B cell (primary cell): ENCODE measurements around the gene RGS3. TPM values are rescaled to one million over a fixed set of nuclear protein-coding genes. Genes with fewer than 3 reads are reported as not detected.

ENCODE experiments used
- ATAC-seq: fragments of 200-7000 bp; cut with Tn5 transposase; one replicate; pipeline ENCODE4 v1.10.0; 2021; ENCODE audit warnings: low read depth, mild to moderate bottlenecking, moderate number of reproducible peaks, moderate library complexity
- CTCF ChIA-PET: fragments of 350-600 bp; sonication (Branson Sonifier 250); formaldehyde crosslinking; loops from one replicate; lab custom pipeline; 2021; ENCODE audit warnings: antibody characterized with exemption, inconsistent platforms; lab: Charles Lee
- POLR2A ChIA-PET: fragments of 350-600 bp; sonication (Branson Sonifier 250); formaldehyde crosslinking; loops from one replicate; lab custom pipeline; 2021; ENCODE audit warnings: antibody characterized with exemption; lab: Charles Lee
- DNase-seq: peaks from one replicate; pipeline ENCODE4 v3.0.0; 2013
- H2AFZ ChIP-seq: 2 replicates; pipeline ENCODE4 v1.6.1; 2012; ENCODE audit warnings: mild to moderate bottlenecking, low read depth, low read length; ENCODE audit not compliant: insufficient read depth, poor library complexity, severe bottlenecking
- H3K27ac ChIP-seq, 2 donors: 1 replicate in 1 of 2; 2 replicates in 1 of 2; pipeline ENCODE4 v1.5.1; 2012 to 2013; ENCODE audit warnings: low read length in 2 of 2, mild to moderate bottlenecking in 2 of 2, moderate library complexity in 1 of 2
- H3K27me3 ChIP-seq, 4 experiments: fragments of 200-600 bp in 1 of 4; sonication (generic) in 1 of 4; replicated peaks in 1 of 4; 1 replicate in 2 of 4; 2 replicates in 2 of 4; pipeline versions ENCODE4 v1.6.1 to v1.7.0; 2013 to 2016; ENCODE audit warnings: low read length in 3 of 4, mild to moderate bottlenecking in 2 of 4, mixed read lengths in 1 of 4, moderate library complexity in 1 of 4; ENCODE audit not compliant: insufficient read depth in 4 of 4, control insufficient read depth in 3 of 4; ENCODE audit errors: control extremely low read depth in 1 of 4
- H3K36me3 ChIP-seq, 2 experiments: replicated peaks in 1 of 2; 1 replicate in 1 of 2; 2 replicates in 1 of 2; pipeline versions ENCODE4 v1.6.1 to v1.7.1; 2013; ENCODE audit warnings: low read length in 1 of 2; ENCODE audit not compliant: insufficient read depth in 2 of 2, control insufficient read depth in 1 of 2; ENCODE audit errors: control extremely low read depth in 1 of 2, extremely low read depth in 1 of 2
- H3K4me1 ChIP-seq, 2 donors: fragments of 200-600 bp in 1 of 2; sonication (generic) in 1 of 2; 1 replicate in 1 of 2; 2 replicates in 1 of 2; pipeline versions ENCODE4 v1.5.1 to v1.6.1; 2013 to 2017; ENCODE audit warnings: low read length in 2 of 2; ENCODE audit not compliant: control insufficient read depth in 2 of 2, insufficient read depth in 2 of 2
- H3K4me2 ChIP-seq: replicated peaks from 2 replicates; pipeline ENCODE3; 2012; ENCODE audit warnings: mild to moderate bottlenecking, low read depth, low read length; ENCODE audit not compliant: poor library complexity, severe bottlenecking
- H3K4me3 ChIP-seq, 5 experiments: fragments of 200-600 bp in 1 of 5; sonication (generic) in 1 of 5; 1 replicate in 3 of 5; 2 replicates in 2 of 5; pipeline versions ENCODE4 v1.5.1 to v1.7.0; 2011 to 2016; ENCODE audit warnings: low read length in 4 of 5, mild to moderate bottlenecking in 4 of 5, low read depth in 2 of 5, control low read depth in 1 of 5, moderate library complexity in 1 of 5; ENCODE audit not compliant: insufficient read depth in 1 of 5; ENCODE audit errors: control extremely low read depth in 1 of 5, extremely low read depth in 1 of 5
- H3K79me2 ChIP-seq: fragments of 200-600 bp; sonication (generic); one replicate; pipeline ENCODE4 v1.6.0; 2016; ENCODE audit warnings: low read length; ENCODE audit not compliant: control insufficient read depth, insufficient read depth
- H3K9ac ChIP-seq: fragments of 200-600 bp; sonication (generic); 2 replicates; pipeline ENCODE4 v1.6.1; 2017; ENCODE audit warnings: mild to moderate bottlenecking, low read length, moderate library complexity
- H3K9me3 ChIP-seq, 3 donors: one replicate each; pipeline versions ENCODE4 v1.6.1 to v1.7.1; 2013; ENCODE audit warnings: low read length in 2 of 3; ENCODE audit not compliant: control insufficient read depth in 2 of 3, insufficient read depth in 1 of 3; ENCODE audit errors: control extremely low read depth in 1 of 3
- H4K20me1 ChIP-seq: 2 replicates; pipeline ENCODE4 v1.6.0; 2012; ENCODE audit warnings: mild to moderate bottlenecking, low read length; ENCODE audit not compliant: insufficient read depth, control insufficient read depth, poor library complexity, severe bottlenecking
- H3K27ac Mint-ChIP-seq: one replicate; pipeline ENCODE4 v1.8.0; 2021; ENCODE audit warnings: mixed read lengths
- H3K27me3 Mint-ChIP-seq: one replicate; pipeline ENCODE4 v1.8.0; 2021; ENCODE audit warnings: mixed read lengths
- H3K4me1 Mint-ChIP-seq: one replicate; pipeline ENCODE4 v1.8.0; 2021; ENCODE audit warnings: mixed read lengths
- H3K4me3 Mint-ChIP-seq: one replicate; pipeline ENCODE4 v1.8.0; 2021; ENCODE audit warnings: mixed read lengths
- H3K9me3 Mint-ChIP-seq: one replicate; pipeline ENCODE4 v1.8.0; 2022; ENCODE audit warnings: mixed read lengths; ENCODE audit not compliant: insufficient read depth
- EZH2 ChIP-seq: IDR thresholded peaks from 2 replicates; pipeline ENCODE4 v1.6.1; 2012; ENCODE audit warnings: borderline replicate concordance, low read depth, mild to moderate bottlenecking, moderate library complexity, low read length; ENCODE audit not compliant: insufficient read depth, poor library complexity, severe bottlenecking
- WGBS: methylation state at CpG from one replicate; pipeline ENCODE4 v1.1.5; 2013; ENCODE audit warnings: missing lambda C conversion rate; ENCODE audit not compliant: insufficient coverage; 5-methylcytosine and 5-hydroxymethylcytosine counted together
- intact Hi-C: fragments of 100-400 bp; cut with micrococcal nuclease; formaldehyde crosslinking; loops from one replicate; pipeline ENCODE4 v1.10.0; 2022
- polyA plus RNA-seq: library from polyadenylated mRNA; depleted of rRNA; stranded (reverse); fragments of >200 nt; gene quantifications from 2 replicates; pipeline ENCODE4 v1.2.3, GENCODE V29; 2012
- total RNA-seq, 2 donors: library from RNA; stranded (reverse); fragments of 120-200 nt in 1 of 2; gene quantifications; 1 replicate in 1 of 2; 2 replicates in 1 of 2; pipeline versions ENCODE4 v1.2.3 to v1.2.4, GENCODE V29; 2013 to 2022
- TF ChIP-seq, protein P1 (sequence below): fragments of 200-600 bp; IDR thresholded peaks from one replicate; pipeline ENCODE4 v1.8.0; 2022; ENCODE audit warnings: antibody characterized with exemption, mild to moderate bottlenecking

RGS3 gene
- total and polyA plus RNA-seq, 2 donors (not counting 1 experiment from before 2014, with no cell fraction given) = 12.0 to 15.6 TPM

GRCh38 chr9:113645978-113646253, 182.4 kb downstream of the RGS3 start:
- no peak for DNase-seq
- Histone ChIP-seq H3K36me3 (no peaks in the 10 kb centered on the region), H3K79me2 (no peaks in the 10 kb centered on the region), H3K27me3 (peaks cover 0 to 6% (median 2%) of the 10 kb centered on the region in 4 experiments), H3K9ac (no peak overlapping the region), H2AFZ (no peak overlapping the region), H3K4me1 (no peaks in the 10 kb centered on the region), H3K4me3 (no peak overlapping the region), H4K20me1 (no peaks in the 10 kb centered on the region), H3K9me3 (no peaks in the 10 kb centered on the region), H3K4me2 (no peak overlapping the region), H3K27ac (no peak overlapping the region)
- TF ChIP-seq EZH2 = no peak
- ChIA-PET POLR2A (no interaction called here), CTCF (no interaction called here)
- ATAC-seq = no peak
- intact Hi-C loops = no loop called here
- H3K9me3 Mint-ChIP-seq = no peaks in the 10 kb centered on the region
- 95% methylated on average over 3 of the region's 3 CpGs for WGBS
- H3K4me3 Mint-ChIP-seq = no peak overlapping the region
- H3K27me3 Mint-ChIP-seq = peaks cover 21% of the 10 kb centered on the region
- no peaks in the 10 kb centered on the region for H3K4me1 Mint-ChIP-seq
- H3K27ac Mint-ChIP-seq = no peak overlapping the region

DNA sequence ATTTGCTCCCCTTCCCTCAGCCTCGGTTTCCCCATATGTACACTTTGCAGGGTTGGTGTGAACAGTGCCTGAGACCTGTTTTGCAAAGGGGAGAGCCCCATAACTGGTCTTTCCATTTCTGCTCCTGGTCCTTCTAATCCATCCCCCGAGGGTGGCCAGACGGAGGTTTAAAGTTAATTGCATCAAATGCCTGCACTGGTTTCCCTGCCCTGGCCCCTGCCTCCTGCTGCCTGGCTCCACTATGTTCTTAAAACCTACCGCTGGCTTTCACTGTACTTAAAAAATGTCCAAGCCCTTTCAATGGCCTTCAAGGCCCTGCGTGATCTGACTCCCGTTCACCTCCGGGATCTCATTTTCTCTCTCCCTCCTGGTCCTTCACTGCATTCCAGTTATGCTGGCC, 183.0 kb downstream of the RGS3 start:
- 87% methylated on average over 7 of the region's 7 CpGs for WGBS
- peaks cover 21% of the 10 kb centered on the region for H3K27me3 Mint-ChIP-seq
- Histone ChIP-seq H3K27ac (no peak overlapping the region), H3K4me1 (no peaks in the 10 kb centered on the region), H3K9ac (no peak overlapping the region), H3K79me2 (no peaks in the 10 kb centered on the region), H4K20me1 (no peaks in the 10 kb centered on the region), H3K4me2 (no peak overlapping the region), H2AFZ (no peak overlapping the region), H3K9me3 (no peaks in the 10 kb centered on the region), H3K27me3 (peaks cover 0 to 6% (median 2%) of the 10 kb centered on the region in 4 experiments), H3K36me3 (no peaks in the 10 kb centered on the region), H3K4me3 (no peak overlapping the region)
- intact Hi-C loops = no loop called here
- TF ChIP-seq, protein P1, sequence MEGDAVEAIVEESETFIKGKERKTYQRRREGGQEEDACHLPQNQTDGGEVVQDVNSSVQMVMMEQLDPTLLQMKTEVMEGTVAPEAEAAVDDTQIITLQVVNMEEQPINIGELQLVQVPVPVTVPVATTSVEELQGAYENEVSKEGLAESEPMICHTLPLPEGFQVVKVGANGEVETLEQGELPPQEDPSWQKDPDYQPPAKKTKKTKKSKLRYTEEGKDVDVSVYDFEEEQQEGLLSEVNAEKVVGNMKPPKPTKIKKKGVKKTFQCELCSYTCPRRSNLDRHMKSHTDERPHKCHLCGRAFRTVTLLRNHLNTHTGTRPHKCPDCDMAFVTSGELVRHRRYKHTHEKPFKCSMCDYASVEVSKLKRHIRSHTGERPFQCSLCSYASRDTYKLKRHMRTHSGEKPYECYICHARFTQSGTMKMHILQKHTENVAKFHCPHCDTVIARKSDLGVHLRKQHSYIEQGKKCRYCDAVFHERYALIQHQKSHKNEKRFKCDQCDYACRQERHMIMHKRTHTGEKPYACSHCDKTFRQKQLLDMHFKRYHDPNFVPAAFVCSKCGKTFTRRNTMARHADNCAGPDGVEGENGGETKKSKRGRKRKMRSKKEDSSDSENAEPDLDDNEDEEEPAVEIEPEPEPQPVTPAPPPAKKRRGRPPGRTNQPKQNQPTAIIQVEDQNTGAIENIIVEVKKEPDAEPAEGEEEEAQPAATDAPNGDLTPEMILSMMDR = no peak
- no peak for TF ChIP-seq EZH2
- DNase-seq (no peak), ATAC-seq (no peak)
- H3K9me3 Mint-ChIP-seq = no peaks in the 10 kb centered on the region
- ChIA-PET CTCF (interaction anchor here (0.7 kb wide), 1 partner anchor 15 kb away, joined by 9 read pairs; no protein-coding TSS in a partner anchor), POLR2A (no interaction called here)
- H3K4me1 Mint-ChIP-seq = no peaks in the 10 kb centered on the region
- H3K27ac Mint-ChIP-seq = no peak overlapping the region
- no peak overlapping the region for H3K4me3 Mint-ChIP-seq

Other genes starting within 250 kb of the RGS3 start
- 40.6 and 41.2 TPM in 2 replicates for gene FKBP15, start 242.4 kb upstream of the RGS3 start, total RNA-seq
- gene FKBP15, start 242.4 kb upstream of the RGS3 start, polyA plus RNA-seq = 21.1 and 28.8 TPM in 2 replicates
- gene SLC31A1, start 242.2 kb upstream of the RGS3 start, total RNA-seq = 3.2 and 3.5 TPM in 2 replicates
- 1.1 and 2.6 TPM in 2 replicates for gene SLC31A1, start 242.2 kb upstream of the RGS3 start, polyA plus RNA-seq
- 28.9 and 32.9 TPM in 2 replicates for gene CDC26, start 188.2 kb upstream of the RGS3 start, total RNA-seq
- gene CDC26, start 188.2 kb upstream of the RGS3 start, polyA plus RNA-seq = 14.4 and 14.8 TPM in 2 replicates
- 28.2 and 30.8 TPM in 2 replicates for gene PRPF4, start 188.1 kb upstream of the RGS3 start, total RNA-seq
- 11.4 and 26.2 TPM in 2 replicates for gene PRPF4, start 188.1 kb upstream of the RGS3 start, polyA plus RNA-seq
- gene RNF183, start 160.4 kb upstream of the RGS3 start, total RNA-seq = 0.39 TPM in 1 of 2 replicates, not detected in the other
- gene RNF183, start 160.4 kb upstream of the RGS3 start, polyA plus RNA-seq = 0.04 and 0.58 TPM in 2 replicates
- gene WDR31, start 123.5 kb upstream of the RGS3 start, total RNA-seq = 0.62 and 1.0 TPM in 2 replicates
- 0.17 and 0.36 TPM in 2 replicates for gene WDR31, start 123.5 kb upstream of the RGS3 start, polyA plus RNA-seq
- 0.58 and 0.59 TPM in 2 replicates for gene BSPRY, start 114.2 kb upstream of the RGS3 start, total RNA-seq
- gene BSPRY, start 114.2 kb upstream of the RGS3 start, polyA plus RNA-seq = 0.42 and 0.78 TPM in 2 replicates
- 26.2 and 29.6 TPM in 2 replicates for gene HDHD3, start 86.7 kb upstream of the RGS3 start, total RNA-seq
- 22.7 and 36.3 TPM in 2 replicates for gene HDHD3, start 86.7 kb upstream of the RGS3 start, polyA plus RNA-seq
- 39.8 and 40.1 TPM in 2 replicates for gene ALAD, start 62.4 kb upstream of the RGS3 start, total RNA-seq
- 14.7 and 22.0 TPM in 2 replicates for gene ALAD, start 62.4 kb upstream of the RGS3 start, polyA plus RNA-seq
- gene POLE3, start 53.1 kb upstream of the RGS3 start, total RNA-seq = 46.1 and 50.3 TPM in 2 replicates
- gene POLE3, start 53.1 kb upstream of the RGS3 start, polyA plus RNA-seq = 60.7 and 97.8 TPM in 2 replicates
- gene C9orf43, start 53.0 kb upstream of the RGS3 start, total RNA-seq = 0.58 and 1.7 TPM in 2 replicates
- gene C9orf43, start 53.0 kb upstream of the RGS3 start, polyA plus RNA-seq = 0.57 and 0.79 TPM in 2 replicates